GM12878 (cell line): ENCODE data around the gene SUSD1.

Experiments used
- CEBPB ChIP-seq, 2 experiments: fragments of 150-350 bp in 1 of 2; IDR thresholded peaks; 2 replicates each; pipeline ENCODE4 v1.6.1; 2012 to 2014; ENCODE audit warnings: low read depth in 2 of 2, low read length in 2 of 2, borderline replicate concordance in 1 of 2, inconsistent platforms in 1 of 2
- CTCF ChIP-seq, 3 experiments: IDR thresholded peaks in 2 of 3; conservative IDR thresholded peaks in 1 of 3; 2 replicates each; pipeline ENCODE4 v1.5.1; 2011; ENCODE audit warnings: low read depth in 3 of 3, low read length in 3 of 3, mild to moderate bottlenecking in 3 of 3, control low read depth in 2 of 3, moderate library complexity in 2 of 3, inconsistent platforms in 1 of 3, mixed read lengths in 1 of 3; ENCODE audit not compliant: control insufficient read depth in 2 of 3, insufficient read depth in 1 of 3; ENCODE audit errors: extremely low read depth in 1 of 3
- EZH2 ChIP-seq: IDR thresholded peaks from 2 replicates; pipeline ENCODE4 v1.6.1; 2012; ENCODE audit warnings: low read depth, mild to moderate bottlenecking, control low read depth, inconsistent platforms, low read length, borderline replicate concordance; ENCODE audit not compliant: control insufficient read depth
- POLR2AphosphoS5 ChIP-seq: IDR thresholded peaks from 2 replicates; pipeline ENCODE4 v1.6.1; 2011; ENCODE audit warnings: mild to moderate bottlenecking, low read length, inconsistent platforms
- RFX5 ChIP-seq: IDR thresholded peaks from 2 replicates; pipeline ENCODE4 v1.6.1; 2011; ENCODE audit warnings: low read depth, low read length, improper control_type of control experiment
- SIX5 ChIP-seq: IDR thresholded peaks from 2 replicates; pipeline ENCODE4 v1.6.1; 2011; ENCODE audit warnings: mild to moderate bottlenecking, low read depth, low read length, moderate library complexity; ENCODE audit not compliant: severe bottlenecking
- SMAD1 ChIP-seq: fragments of 450-650 bp; IDR thresholded peaks from 2 replicates; pipeline ENCODE4 v1.6.1; 2018; ENCODE audit warnings: mild to moderate bottlenecking, low read depth; ENCODE audit not compliant: partially characterized antibody
- STAT1 ChIP-seq: fragments of 450-650 bp; conservative IDR thresholded peaks from 2 replicates; pipeline ENCODE4 v1.6.1; 2014; ENCODE audit warnings: antibody characterized with exemption, mild to moderate bottlenecking
- TCF12 ChIP-seq: IDR thresholded peaks from 2 replicates; pipeline ENCODE4 v1.6.1; 2011; ENCODE audit warnings: low read depth, mild to moderate bottlenecking, low read length
- ZBED1 ChIP-seq: IDR thresholded peaks from 2 replicates; pipeline ENCODE4 v1.6.1; 2016; ENCODE audit warnings: borderline replicate concordance
- TF ChIP-seq, protein P1 (sequence below): IDR thresholded peaks from 2 replicates; pipeline ENCODE4 v1.6.1; 2012; ENCODE audit warnings: low read depth, low read length, improper control_type of control experiment

DNA sequence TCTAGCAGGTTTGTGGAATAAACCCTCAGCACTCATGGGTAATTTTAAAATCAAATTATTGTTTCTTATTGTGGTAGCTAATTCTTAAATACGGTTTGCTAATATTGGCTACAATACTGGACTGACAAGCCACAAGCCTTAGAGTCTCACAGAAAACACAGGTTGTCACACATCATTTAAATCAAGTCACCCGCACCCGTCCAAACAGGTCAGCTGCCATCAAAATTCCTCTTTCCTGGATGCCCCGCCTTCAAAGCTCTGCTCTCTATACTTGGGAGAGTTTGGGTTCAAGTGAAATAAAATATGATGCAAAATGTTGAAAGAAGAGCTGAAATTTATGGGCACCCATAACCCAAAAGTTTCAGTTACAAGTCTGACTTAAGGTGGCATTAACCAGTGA is 12.3 kb upstream of the SUSD1 start:
- TF ChIP-seq POLR2AphosphoS5 (no peak), SIX5 (no peak), STAT1 (no peak), EZH2 (no peak), TCF12 (no peak), CEBPB (IDR thresholded peaks at IDR 0.05; ENCODE audit: borderline replicate concordance in 1 of 2, low read depth in 2 of 2, low read length in 2 of 2) (no peak), SMAD1 (no peak), ZBED1 (no peak), RFX5 (no peak), CTCF (IDR thresholded peaks at IDR 0.05 in 2 of 3, conservative IDR thresholded peaks at IDR 0.05 in 1 of 3; ENCODE audit: control insufficient read depth in 2 of 3, extremely low read depth in 1 of 3, insufficient read depth in 1 of 3, low read depth in 3 of 3, low read length in 3 of 3) (no peak)
- TF ChIP-seq, protein P1, sequence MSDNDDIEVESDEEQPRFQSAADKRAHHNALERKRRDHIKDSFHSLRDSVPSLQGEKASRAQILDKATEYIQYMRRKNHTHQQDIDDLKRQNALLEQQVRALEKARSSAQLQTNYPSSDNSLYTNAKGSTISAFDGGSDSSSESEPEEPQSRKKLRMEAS, result no peak
